ENCODE results near the gene PNO1.

PNO1 gene

DNA sequence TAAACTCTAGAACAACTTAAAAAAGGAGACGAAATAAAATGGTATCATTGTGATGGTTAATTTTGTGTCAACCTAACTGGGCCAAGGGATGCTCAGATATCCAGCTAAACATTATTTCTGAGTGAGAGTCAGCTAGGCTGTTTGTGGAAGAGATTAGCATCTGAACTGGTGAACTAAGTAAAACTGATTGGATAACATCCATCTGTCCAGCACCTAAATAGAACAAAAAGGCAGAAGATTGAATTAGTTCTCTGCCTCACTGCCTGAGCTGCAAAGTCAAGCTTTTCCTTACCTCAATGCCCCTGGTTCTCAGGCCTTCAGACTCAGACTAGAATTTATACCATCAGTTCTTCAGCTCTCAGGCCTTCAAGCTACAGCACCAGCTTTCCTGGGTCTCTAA lies 64.6 kb downstream of the PNO1 start:
- H3K4me1 ChIP-seq (ENCODE audit: insufficient read depth, low read length, poor library complexity, severe bottlenecking), result peaks cover 5% of the 10 kb centered on the region
- H3K9me2 ChIP-seq (replicated peaks; ENCODE audit: low read depth, low read length), result no peaks in the 10 kb centered on the region
- TF ChIP-seq, protein P1, sequence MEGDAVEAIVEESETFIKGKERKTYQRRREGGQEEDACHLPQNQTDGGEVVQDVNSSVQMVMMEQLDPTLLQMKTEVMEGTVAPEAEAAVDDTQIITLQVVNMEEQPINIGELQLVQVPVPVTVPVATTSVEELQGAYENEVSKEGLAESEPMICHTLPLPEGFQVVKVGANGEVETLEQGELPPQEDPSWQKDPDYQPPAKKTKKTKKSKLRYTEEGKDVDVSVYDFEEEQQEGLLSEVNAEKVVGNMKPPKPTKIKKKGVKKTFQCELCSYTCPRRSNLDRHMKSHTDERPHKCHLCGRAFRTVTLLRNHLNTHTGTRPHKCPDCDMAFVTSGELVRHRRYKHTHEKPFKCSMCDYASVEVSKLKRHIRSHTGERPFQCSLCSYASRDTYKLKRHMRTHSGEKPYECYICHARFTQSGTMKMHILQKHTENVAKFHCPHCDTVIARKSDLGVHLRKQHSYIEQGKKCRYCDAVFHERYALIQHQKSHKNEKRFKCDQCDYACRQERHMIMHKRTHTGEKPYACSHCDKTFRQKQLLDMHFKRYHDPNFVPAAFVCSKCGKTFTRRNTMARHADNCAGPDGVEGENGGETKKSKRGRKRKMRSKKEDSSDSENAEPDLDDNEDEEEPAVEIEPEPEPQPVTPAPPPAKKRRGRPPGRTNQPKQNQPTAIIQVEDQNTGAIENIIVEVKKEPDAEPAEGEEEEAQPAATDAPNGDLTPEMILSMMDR (conservative IDR thresholded peaks at IDR 0.05; ENCODE audit: low read length), result no peak
- TF ChIP-seq EZH2phosphoT487 (IDR thresholded peaks at IDR 0.05; ENCODE audit: borderline replicate concordance), result no peak
- no peaks in the 10 kb centered on the region for H3K9me3 ChIP-seq (ENCODE audit: insufficient read depth, low read depth, low read length)
- no peak overlapping the region for H3K4me3 ChIP-seq (ENCODE audit: low read length, poor library complexity, severe bottlenecking)
- peaks cover 13% of the 10 kb centered on the region for H3K36me3 ChIP-seq (ENCODE audit: insufficient read depth, low read length)
- H3K79me2 ChIP-seq (ENCODE audit: insufficient read depth, low read length), result peaks cover 100% of the 10 kb centered on the region
- H3K9ac ChIP-seq (ENCODE audit: low read depth, low read length, poor library complexity, severe bottlenecking), result no peak overlapping the region
- H3F3A ChIP-seq (ENCODE audit: low read depth), result no peaks in the 10 kb centered on the region
- no peaks in the 10 kb centered on the region for H3K27me3 ChIP-seq (ENCODE audit: insufficient read depth, low read length, poor library complexity, severe bottlenecking)
- H3K4me2 ChIP-seq (ENCODE audit: low read depth, low read length, poor library complexity, severe bottlenecking), result no peak overlapping the region
- H2AFZ ChIP-seq (ENCODE audit: low read length), result no peak overlapping the region
- peaks cover 94% of the 10 kb centered on the region for H4K20me1 ChIP-seq (ENCODE audit: insufficient read depth, low read length, poor library complexity, severe bottlenecking)

DNA sequence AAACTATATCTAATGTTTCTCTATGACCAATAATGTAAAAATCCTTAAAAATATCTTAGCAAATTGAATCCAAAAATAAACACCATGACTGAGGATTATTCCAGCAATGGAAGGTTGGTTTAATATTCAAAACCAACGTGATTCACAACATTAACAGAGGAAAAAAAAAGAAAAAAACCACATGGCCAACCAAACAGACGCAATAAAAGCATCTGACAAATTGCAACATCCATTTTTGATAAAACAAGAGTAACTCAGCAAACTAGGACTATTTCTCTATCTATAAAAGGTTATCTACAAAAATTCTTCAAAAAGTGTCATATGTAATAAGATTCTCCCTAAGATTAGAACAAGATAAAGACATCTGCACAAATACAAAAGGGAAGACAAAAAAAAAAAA lies 65.7 kb downstream of the PNO1 start:
- H3K36me3 ChIP-seq (ENCODE audit: insufficient read depth, low read length), result peaks cover 13% of the 10 kb centered on the region
- no peak overlapping the region for H3K4me3 ChIP-seq (ENCODE audit: low read length, poor library complexity, severe bottlenecking)
- H3K79me2 ChIP-seq (ENCODE audit: insufficient read depth, low read length), result peaks cover 100% of the 10 kb centered on the region
- H3K4me1 ChIP-seq (ENCODE audit: insufficient read depth, low read length, poor library complexity, severe bottlenecking), result peaks cover 7% of the 10 kb centered on the region
- no peaks in the 10 kb centered on the region for H3K9me2 ChIP-seq (replicated peaks; ENCODE audit: low read depth, low read length)
- no peak for TF ChIP-seq EZH2phosphoT487 (IDR thresholded peaks at IDR 0.05; ENCODE audit: borderline replicate concordance)
- TF ChIP-seq, protein P1 (conservative IDR thresholded peaks at IDR 0.05; ENCODE audit: low read length), result no peak
- no peak overlapping the region for H3K4me2 ChIP-seq (ENCODE audit: low read depth, low read length, poor library complexity, severe bottlenecking)
- no peak overlapping the region for H3K9ac ChIP-seq (ENCODE audit: low read depth, low read length, poor library complexity, severe bottlenecking)
- no peaks in the 10 kb centered on the region for H3F3A ChIP-seq (ENCODE audit: low read depth)
- no peak overlapping the region for H2AFZ ChIP-seq (ENCODE audit: low read length)
- H3K27me3 ChIP-seq (ENCODE audit: insufficient read depth, low read length, poor library complexity, severe bottlenecking), result no peaks in the 10 kb centered on the region
- no peaks in the 10 kb centered on the region for H3K9me3 ChIP-seq (ENCODE audit: insufficient read depth, low read depth, low read length)
- H4K20me1 ChIP-seq (ENCODE audit: insufficient read depth, low read length, poor library complexity, severe bottlenecking), result peaks cover 94% of the 10 kb centered on the region

DNA sequence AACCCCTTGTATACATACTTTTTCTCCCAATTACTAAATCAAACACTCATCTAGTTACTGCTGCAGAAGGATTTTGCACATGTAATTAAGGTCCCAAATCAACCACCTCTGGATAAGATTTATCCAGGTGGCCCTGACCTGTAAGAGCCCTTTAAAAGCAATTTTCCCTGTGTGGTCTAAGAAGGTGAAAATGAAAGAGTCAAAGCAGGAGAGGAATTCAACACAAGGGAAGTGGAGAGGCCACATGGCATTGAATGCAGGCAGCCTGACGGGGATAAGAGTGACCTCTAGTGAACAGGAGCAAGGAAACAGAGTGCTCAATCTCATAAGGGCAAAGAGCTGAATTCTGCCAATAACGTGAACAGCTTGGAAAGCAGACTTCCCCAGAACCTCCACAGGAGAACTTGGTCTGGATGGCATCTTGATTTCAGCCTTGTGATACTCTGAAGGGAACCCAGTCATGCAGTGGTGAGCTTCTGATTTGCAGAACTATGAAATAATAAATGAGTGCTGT lies 67.5 kb downstream of the PNO1 start:
- Histone ChIP-seq H3K4me3 (ENCODE audit: low read length, poor library complexity, severe bottlenecking) (no peak overlapping the region), H3K9me3 (ENCODE audit: insufficient read depth, low read depth, low read length) (no peaks in the 10 kb centered on the region), H4K20me1 (ENCODE audit: insufficient read depth, low read length, poor library complexity, severe bottlenecking) (peaks cover 94% of the 10 kb centered on the region), H3K27me3 (ENCODE audit: insufficient read depth, low read length, poor library complexity, severe bottlenecking) (no peaks in the 10 kb centered on the region), H3K9me2 (replicated peaks; ENCODE audit: low read depth, low read length) (no peaks in the 10 kb centered on the region), H3K4me1 (ENCODE audit: insufficient read depth, low read length, poor library complexity, severe bottlenecking) (peaks cover 12% of the 10 kb centered on the region), H3K79me2 (ENCODE audit: insufficient read depth, low read length) (peaks cover 100% of the 10 kb centered on the region), H3K36me3 (ENCODE audit: insufficient read depth, low read length) (peaks cover 12% of the 10 kb centered on the region), H3K9ac (ENCODE audit: low read depth, low read length, poor library complexity, severe bottlenecking) (no peak overlapping the region), H2AFZ (ENCODE audit: low read length) (no peak overlapping the region), H3F3A (ENCODE audit: low read depth) (no peaks in the 10 kb centered on the region), H3K4me2 (ENCODE audit: low read depth, low read length, poor library complexity, severe bottlenecking) (no peak overlapping the region)
- no peak for TF ChIP-seq EZH2phosphoT487 (IDR thresholded peaks at IDR 0.05; ENCODE audit: borderline replicate concordance)
- TF ChIP-seq, protein P1 (conservative IDR thresholded peaks at IDR 0.05; ENCODE audit: low read length), result peak; percentile 51

Measured in Loucy (cell line).